Activated CD8-positive, alpha-beta memory T cell treated with anti-CD3 and anti-CD28 coated beads, Interleukin-2, amount 50 U/mL, for 1 hour (primary cell): ENCODE measurements around the gene XIST.
"Not testable (repeated sequence)": the region's sequence is repeated elsewhere in the genome, so short reads cannot be mapped to it uniquely, and the experiment has no call there.

ENCODE experiments used
- DNase-seq: peaks from one replicate; pipeline ENCODE4 v3.0.0-alpha.2; 2020; ENCODE audit errors: extremely low read depth

XIST gene

GRCh38 chrX:73804109-73804508 is 48.4 kb downstream of the XIST start:
- not testable (repeated sequence) for DNase-seq

DNA sequence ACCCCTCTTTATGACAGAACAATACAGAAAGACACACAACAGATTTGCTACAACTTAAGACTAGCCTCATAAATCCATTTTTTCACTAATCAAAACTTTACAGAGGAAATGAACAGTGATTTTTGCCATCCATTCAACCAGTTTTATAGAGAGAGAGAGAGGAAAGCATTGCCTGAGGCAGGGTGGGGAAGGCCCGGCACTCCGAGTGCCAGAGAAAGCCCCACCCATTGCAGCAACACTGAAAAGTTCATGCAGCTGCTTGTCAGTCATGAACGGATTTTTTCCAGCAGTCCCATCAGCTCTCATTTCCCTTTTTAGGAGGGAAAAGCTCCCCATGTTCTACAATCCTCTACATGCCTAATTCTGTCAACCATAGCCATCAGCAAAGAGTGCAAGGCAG is 52.6 kb downstream of the XIST start:
- DNase-seq = no peak

GRCh38 chrX:73792511-73792910 is 60.0 kb downstream of the XIST start:
- not testable (repeated sequence) for DNase-seq

- no peak for DNase-seq
These were observed 67.0 kb downstream of the XIST start for GRCh38 chrX:73785493-73785892.
